Calu3 (cell line): ENCODE results near the gene CACNA1I. TPM values are rescaled to one million over a fixed set of nuclear protein-coding genes. Genes with fewer than 3 reads are reported as not detected.

ENCODE experiments used
- BruUV-seq: library from RNA; stranded (reverse); fragments of 400-500 nt; replicated peaks from 2 replicates; lab custom pipeline; 2021; lab: Mats Ljungman, UMichigan
- CTCF ChIA-PET: fragments of 300-600 bp; sonication (Branson Sonifier 250); formaldehyde crosslinking; loops from one replicate; lab custom pipeline; 2022; ENCODE audit warnings: antibody characterized with exemption; lab: Charles Lee
- DNase-seq: peaks from one replicate; pipeline ENCODE4 v3.0.0; 2022
- H3K27ac Mint-ChIP-seq: one replicate; pipeline ENCODE4 v1.8.0; 2022; ENCODE audit warnings: mixed read lengths; ENCODE audit not compliant: unreplicated experiment
- H3K27me3 Mint-ChIP-seq: one replicate; pipeline ENCODE4 v1.8.0; 2022; ENCODE audit warnings: mixed read lengths; ENCODE audit not compliant: unreplicated experiment
- H3K36me3 Mint-ChIP-seq: one replicate; pipeline ENCODE4 v1.8.0; 2022; ENCODE audit warnings: mild to moderate bottlenecking, moderate library complexity, mixed read lengths; ENCODE audit not compliant: insufficient read depth, unreplicated experiment
- H3K4me1 Mint-ChIP-seq: one replicate; pipeline ENCODE4 v1.8.0; 2022; ENCODE audit warnings: mild to moderate bottlenecking, low read depth, mixed read lengths; ENCODE audit not compliant: unreplicated experiment
- H3K4me3 Mint-ChIP-seq: one replicate; pipeline ENCODE4 v1.8.0; 2022; ENCODE audit warnings: mild to moderate bottlenecking, low read depth, moderate library complexity, mixed read lengths; ENCODE audit not compliant: unreplicated experiment
- H3K9me3 Mint-ChIP-seq: one replicate; pipeline ENCODE4 v1.8.0; 2022; ENCODE audit warnings: low read depth, mixed read lengths; ENCODE audit not compliant: unreplicated experiment
- CTCF ChIP-seq: fragments of 200-600 bp; IDR thresholded peaks from one replicate; pipeline ENCODE4 v1.8.0; 2022; ENCODE audit warnings: antibody characterized with exemption; ENCODE audit not compliant: unreplicated experiment
- intact Hi-C: fragments of 100-400 bp; cut with micrococcal nuclease; formaldehyde crosslinking; loops from one replicate; pipeline ENCODE4 v1.10.0; 2022; ENCODE audit not compliant: unreplicated experiment
- total RNA-seq: library from RNA; stranded (reverse); gene quantifications from 2 replicates; pipeline ENCODE4 v1.2.3, GENCODE V29; 2022

The CACNA1I gene
- total RNA-seq, 1 experiment from 2014 or later, result 0.05 TPM

- DNase-seq, result no peak
- no peak for TF ChIP-seq CTCF
- no peaks in the 10 kb centered on the region for H3K9me3 Mint-ChIP-seq
- BruUV-seq, result no TSS peak
- no peaks in the 10 kb centered on the region for H3K36me3 Mint-ChIP-seq
- H3K27me3 Mint-ChIP-seq, result peaks cover 93% of the 10 kb centered on the region
- no peaks in the 10 kb centered on the region for H3K4me1 Mint-ChIP-seq
- H3K27ac Mint-ChIP-seq, result no peak overlapping the region
- CTCF ChIA-PET, result no interaction called here
- intact Hi-C loops, result no loop called here
- H3K4me3 Mint-ChIP-seq, result no peak overlapping the region
Measured at GRCh38 chr22:39721206-39722031, 150.9 kb downstream of the CACNA1I start.

- CTCF ChIA-PET, result no interaction called here
- no peak overlapping the region for H3K4me3 Mint-ChIP-seq
- no peaks in the 10 kb centered on the region for H3K9me3 Mint-ChIP-seq
- no peaks in the 10 kb centered on the region for H3K4me1 Mint-ChIP-seq
- DNase-seq, result no peak
- intact Hi-C loops, result no loop called here
- H3K36me3 Mint-ChIP-seq, result no peaks in the 10 kb centered on the region
- no peak overlapping the region for H3K27ac Mint-ChIP-seq
- no peak for TF ChIP-seq CTCF
- peaks cover 93% of the 10 kb centered on the region for H3K27me3 Mint-ChIP-seq
- BruUV-seq, result no TSS peak
Measured at GRCh38 chr22:39722032-39722325, 151.4 kb downstream of the CACNA1I start.

- Mint-ChIP-seq H3K9me3 (no peaks in the 10 kb centered on the region), H3K36me3 (no peaks in the 10 kb centered on the region), H3K4me1 (no peaks in the 10 kb centered on the region), H3K4me3 (no peak overlapping the region), H3K27me3 (peaks cover 93% of the 10 kb centered on the region), H3K27ac (no peak overlapping the region)
- CTCF ChIA-PET, result no interaction called here
- intact Hi-C loops, result no loop called here
- no TSS peak for BruUV-seq
- no peak for DNase-seq
- no peak for TF ChIP-seq CTCF
Measured at GRCh38 chr22:39722501-39722900, 151.9 kb downstream of the CACNA1I start.

GRCh38 chr22:39723463-39723862 is 152.9 kb downstream of the CACNA1I start:
- no peak for DNase-seq
- intact Hi-C loops, result no loop called here
- H3K9me3 Mint-ChIP-seq, result no peaks in the 10 kb centered on the region
- CTCF ChIA-PET, result interaction anchor here (0.5 kb wide), 1 partner anchor 323 kb away, joined by 3 read pairs; no protein-coding TSS in a partner anchor
- no peak overlapping the region for H3K27ac Mint-ChIP-seq
- no peaks in the 10 kb centered on the region for H3K4me1 Mint-ChIP-seq
- no peaks in the 10 kb centered on the region for H3K36me3 Mint-ChIP-seq
- peaks cover 93% of the 10 kb centered on the region for H3K27me3 Mint-ChIP-seq
- TF ChIP-seq CTCF, result no peak
- BruUV-seq, result no TSS peak
- no peak overlapping the region for H3K4me3 Mint-ChIP-seq
